GM19395 (cell line): ENCODE results near the gene FAM117A.
"Not testable (repeated sequence)": the region's sequence is repeated elsewhere in the genome, so short reads cannot be mapped to it uniquely, and the experiment has no call there.

Source experiments
- ATAC-seq: cut with Tn5 transposase; IDR thresholded peaks from one replicate; pipeline ENCODE4 v1.9.1; 2021; ENCODE audit warnings: mild to moderate bottlenecking, moderate library complexity; ENCODE audit not compliant: unreplicated experiment

The FAM117A gene

DNA sequence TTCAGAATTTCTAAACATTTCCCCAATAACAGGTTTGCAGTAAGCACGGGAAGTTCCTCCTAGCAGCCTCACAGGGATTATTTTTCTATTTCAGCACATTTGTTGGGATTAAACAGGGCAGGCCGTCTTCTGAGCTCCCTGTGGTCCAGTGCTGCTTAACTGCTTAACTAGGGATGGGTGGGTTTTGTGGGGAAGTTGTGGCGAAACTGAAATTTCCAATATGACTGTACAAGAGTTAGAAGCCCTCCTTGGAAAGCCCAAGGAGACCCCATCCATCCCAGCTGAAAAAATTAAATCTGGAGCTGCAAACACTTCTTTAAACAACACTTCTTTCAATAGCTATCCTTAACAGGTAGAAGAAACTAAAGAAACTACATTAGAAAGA is 22.2 kb downstream of the FAM117A start:
- ATAC-seq: no peak

DNA sequence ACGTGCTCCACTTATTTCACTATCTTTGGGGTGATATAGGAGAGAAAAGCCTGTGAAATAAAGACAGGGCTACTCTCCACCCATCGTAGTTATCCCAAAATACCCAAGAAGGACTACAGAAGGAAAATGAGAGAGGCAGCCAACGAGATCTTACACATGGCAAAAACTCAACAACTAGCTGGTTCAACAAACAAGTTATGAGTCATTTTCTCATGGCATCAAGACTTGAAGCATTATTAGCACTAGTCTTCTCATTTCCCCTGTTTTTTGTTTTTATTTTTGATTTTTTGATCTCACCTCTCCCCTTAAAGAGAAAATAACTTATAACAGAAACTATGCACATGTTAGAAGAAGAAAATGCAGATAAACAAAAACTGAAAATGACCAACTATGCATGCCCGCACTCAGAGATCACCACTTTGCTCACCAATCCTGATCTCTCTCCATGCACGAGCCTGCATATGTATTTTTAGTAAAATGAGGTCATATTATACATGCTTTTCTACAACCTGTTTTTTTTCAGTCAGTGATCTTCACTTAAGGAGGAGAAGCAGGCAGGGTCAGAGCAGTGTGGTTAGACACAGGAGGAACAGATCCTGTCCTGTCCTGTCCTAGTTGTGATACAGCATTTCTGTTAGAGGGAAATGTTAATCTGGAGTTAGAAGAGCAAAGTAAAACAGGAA is 22.8 kb downstream of the FAM117A start:
- ATAC-seq: no peak

DNA sequence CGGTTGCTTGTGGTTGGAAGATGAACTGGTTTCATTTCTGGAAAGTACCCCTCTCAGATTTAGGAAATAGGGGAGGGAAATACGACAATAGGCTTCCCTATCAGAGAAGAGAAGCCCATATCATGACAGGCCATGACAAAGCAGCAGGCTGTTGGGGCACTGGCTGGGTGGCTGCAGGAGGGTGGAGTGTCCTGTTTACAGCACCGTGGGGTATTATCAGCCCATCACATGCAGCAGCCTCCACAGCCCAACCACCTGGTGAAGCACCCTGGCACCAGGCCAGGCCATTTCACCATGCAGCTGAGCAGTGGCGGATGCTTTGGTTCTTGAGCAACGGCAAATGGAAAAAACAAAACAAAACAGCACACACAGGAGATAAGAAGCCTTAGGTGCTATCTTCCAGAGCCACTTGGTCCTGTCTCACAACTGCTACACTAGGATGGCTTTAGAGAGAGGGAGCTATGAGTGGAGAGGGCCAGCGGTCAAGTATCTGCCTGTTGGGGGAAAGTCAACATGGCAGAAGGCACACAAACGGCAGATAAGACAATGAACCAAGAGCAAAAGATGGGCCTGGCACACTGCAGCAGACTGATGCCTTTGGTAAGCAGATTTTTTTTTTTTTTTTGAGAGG is 24.2 kb downstream of the FAM117A start:
- ATAC-seq: no peak

DNA sequence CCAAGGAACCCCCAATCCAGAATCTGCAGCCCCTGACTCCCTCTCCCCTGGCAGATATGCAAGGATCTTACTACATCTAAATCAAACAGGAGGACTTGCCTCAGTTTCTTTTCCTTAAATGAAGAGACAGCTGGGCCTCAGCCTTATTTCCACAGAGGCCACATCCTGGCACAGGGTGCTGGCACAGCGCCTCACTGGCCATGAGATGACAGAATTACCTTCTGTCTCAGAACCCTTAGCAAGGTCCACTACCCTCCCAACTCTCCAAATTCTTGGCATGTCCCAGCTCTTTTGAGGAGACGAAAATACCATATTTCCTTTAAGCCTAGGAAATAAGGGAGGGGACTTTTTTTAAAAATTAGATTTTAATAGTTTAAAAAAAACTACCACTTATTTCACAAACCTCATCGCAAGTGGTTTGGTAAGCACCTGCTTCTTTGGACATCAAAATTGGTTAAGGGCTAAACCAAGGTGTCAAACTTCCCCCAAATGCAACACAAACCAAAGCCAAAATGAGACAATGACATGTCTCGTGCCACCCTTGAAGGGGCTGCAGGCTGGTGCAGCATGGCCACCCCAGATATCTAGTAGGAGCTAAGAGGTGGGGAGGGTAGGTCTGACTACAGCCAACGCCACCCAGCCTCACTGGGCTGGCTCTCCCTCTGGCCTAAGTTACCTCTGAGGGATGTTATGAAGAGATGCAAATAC is 25.3 kb downstream of the FAM117A start:
- ATAC-seq: no peak

DNA sequence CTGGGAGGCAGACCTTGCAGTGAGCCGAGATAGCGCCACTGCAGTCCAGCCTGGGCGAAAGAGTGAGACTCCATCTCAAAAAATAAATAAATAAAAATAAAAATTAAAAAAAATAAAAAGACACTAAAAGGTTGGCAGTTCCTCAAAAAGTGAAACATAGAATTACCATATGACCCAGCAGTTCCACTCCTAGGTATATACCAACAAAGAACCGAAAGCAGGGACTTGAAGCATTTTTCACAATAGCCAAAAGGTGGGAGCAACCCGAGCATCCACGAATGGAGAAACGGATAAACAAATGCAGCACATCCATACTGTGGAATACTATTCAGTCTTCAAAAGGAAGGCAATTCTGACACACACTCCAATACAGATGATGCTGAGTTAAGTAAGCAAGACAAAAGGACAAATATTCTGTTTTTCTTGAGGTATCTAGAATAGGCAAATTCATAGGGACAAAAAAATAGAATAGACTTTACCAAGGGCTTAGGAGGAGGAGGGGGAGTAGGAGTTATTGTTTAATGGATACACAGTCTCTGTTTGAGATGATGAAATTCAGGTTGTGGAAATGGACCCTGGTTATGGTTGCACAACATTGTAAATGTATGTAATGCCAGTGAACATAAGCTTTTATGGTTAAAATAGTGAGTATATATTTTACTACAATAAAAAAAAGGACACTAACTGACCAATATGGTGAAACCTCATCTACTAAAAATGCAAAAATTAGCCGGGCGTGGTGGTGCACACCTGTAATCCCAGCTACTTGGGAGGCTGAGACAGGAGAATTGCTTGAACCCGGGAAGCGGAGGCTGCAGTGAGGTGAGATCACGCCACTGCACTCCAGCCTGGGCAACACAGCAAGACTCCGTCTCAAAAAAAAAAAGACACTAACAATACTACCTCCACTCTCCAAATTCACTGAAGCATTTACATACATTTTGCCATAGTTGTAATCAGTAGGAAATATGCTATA is 29.1 kb downstream of the FAM117A start:
- no peak for ATAC-seq

DNA sequence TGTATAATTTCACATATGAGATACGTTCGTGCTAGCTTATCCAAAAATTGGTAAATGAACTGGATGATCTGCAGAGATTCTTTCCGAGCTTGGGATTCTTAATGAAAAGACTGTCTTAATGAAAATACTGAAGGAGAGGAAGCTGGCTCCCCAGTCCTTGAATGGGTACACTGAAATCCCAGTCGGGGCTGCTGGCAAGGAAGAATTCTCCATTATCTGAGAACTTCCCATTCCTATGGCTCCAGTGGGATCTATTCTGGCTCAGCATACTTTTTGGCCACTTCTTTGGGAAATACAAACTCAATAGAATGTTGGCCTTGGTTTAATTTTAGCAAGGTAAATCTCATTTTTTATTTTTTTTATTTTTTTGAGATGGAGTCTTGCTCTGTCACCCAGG is 32.5 kb downstream of the FAM117A start:
- ATAC-seq: no peak

DNA sequence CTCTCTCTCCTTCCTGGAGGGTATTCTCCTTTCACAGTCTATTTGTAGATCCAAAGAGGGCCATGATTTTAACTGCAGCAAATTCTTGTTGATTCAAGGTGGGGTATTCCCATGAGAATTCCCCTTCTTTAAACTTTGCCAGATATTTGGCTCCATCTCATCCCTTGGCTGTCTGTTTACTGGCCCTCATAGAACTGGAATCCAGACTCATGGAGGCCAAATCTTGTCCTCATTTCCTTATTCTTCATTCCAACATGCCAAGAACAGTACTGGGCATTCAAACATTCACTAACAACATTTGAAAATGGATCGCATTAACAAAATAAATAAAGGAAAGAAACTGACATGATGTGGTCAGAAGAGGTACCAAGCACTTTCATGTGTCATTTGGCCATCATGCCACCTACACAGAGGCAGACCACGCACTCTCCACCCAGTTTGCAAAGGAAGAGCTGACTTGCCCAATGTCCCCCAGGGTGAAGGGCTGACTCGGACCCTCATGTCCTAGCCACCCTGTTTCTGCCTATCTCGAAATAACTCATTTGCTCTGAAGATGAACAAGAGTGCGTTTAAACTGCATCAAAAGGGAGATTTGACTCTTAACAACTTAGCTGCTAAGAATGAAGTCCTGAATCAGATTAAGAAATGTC is 33.0 kb downstream of the FAM117A start:
- no peak for ATAC-seq

DNA sequence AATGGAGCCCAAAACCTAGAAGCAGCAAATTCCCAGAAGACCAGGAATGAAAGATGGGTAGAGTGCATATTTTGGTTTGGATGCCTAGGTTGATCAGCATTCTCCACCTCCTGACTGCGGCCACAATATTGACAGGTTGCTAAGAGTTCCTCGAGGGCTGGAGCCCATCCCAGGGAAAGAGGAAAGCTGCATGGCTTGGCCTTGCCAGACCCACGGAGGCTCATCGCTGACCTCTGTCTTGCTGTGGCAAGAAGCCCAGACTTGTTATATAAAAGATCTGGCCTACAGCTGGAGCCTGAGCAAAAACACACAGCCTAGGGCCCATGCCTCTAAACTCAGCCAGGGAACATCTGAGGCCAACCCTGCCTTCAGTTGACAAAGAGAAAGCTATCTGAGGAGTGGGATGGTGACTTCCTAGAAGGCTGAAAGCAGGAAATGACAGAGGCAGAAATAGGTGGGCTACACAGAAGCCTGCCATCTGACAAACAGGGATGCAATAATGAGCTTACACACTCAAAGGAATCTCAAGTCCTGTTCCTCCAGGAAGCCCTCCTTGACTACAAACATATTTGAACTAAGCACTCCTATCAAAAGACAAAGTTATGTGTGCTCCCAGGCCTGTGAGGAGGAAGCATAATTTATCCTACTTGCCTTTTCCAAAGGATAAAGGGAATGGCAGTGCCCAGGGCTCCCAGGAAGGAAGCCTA is 33.7 kb downstream of the FAM117A start:
- no peak for ATAC-seq

DNA sequence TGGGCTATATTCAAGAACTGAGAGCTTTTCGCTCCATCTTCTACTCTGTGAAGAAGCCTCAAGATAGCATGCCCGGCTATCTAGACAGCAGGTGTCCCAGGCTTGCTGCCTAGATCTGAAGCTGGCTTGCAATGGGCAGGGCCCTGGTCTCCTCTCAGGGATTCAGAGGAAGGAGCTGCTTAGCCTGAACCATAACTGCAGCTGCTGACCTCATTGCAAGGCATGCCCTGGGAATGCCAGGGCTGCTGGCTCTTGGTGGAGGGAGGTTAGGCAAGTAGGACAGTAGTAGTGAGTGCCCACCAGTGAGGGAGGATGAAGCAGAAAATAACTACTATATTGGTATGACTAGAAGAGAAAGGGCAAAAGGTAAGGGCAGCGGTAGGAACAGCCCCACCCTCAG is 34.9 kb downstream of the FAM117A start:
- no peak for ATAC-seq

DNA sequence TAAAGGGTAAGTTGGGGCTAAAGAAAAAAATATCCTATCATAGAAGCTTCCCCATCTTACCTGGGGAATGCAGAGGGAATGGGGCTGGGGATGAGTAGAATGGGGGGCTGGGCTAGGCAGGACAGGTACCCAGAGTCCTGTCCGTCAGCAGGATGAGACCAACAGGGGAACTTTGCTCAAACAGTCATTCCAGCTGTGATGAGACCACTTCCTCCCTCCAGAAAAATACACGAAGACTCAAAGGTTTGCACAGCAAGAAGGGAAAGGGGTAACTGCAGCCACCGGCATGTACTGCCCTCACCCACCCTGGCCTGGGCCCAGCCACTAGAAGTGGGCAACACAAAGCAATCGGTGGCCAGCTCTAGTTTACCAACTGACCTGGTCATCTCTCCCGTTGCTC is 35.5 kb downstream of the FAM117A start:
- no peak for ATAC-seq

DNA sequence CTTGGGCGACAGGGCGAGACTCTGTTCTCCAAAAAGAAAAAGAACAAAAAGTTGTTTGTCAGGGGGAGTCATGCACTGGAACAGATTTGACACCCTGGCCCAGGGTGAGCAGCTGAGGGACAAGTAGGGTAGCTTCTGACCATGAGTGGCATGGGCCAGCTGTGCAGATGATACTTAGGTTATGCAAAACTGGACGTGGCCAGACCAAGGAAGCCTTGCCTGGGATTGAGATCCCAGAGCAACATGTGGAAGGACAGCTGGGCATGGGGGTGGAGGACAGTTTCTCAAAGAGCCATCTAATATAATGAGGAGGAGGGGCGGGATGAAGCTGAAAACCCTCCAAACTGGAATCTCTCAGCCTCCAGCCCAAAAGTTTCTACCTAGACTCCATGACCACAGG is 36.6 kb downstream of the FAM117A start:
- ATAC-seq: no peak

DNA sequence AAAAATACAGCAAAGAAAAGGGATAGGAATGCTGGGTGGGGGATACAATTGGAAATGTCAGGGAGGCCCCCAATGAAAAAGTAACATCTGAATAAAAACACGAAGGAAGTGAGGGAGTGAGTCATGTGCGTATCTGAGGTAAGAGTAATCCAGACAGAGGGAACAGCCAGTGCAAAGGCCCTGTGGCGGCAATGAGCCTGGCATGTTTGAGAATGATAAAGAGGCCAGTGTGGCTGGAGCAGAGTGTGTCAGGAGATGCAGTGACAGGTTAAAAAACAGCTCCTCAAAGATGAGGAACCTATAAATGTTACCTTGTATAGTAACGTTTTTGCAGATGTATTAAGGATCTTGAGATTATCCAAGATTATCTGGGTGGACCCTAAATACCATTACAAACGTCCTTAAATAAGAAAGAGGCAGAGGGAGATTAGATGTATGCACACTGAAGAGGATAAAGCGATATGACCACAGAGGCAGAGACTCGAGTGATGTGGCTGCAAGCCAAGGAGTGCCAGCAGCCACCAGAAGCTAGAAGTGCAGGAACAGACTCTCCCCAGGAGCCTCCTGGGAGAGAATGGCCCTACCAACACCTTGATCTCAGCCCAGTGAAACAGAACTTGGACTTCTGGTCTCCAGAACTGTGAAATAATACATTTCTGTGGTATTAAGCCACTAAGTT is 38.3 kb downstream of the FAM117A start:
- no peak for ATAC-seq

DNA sequence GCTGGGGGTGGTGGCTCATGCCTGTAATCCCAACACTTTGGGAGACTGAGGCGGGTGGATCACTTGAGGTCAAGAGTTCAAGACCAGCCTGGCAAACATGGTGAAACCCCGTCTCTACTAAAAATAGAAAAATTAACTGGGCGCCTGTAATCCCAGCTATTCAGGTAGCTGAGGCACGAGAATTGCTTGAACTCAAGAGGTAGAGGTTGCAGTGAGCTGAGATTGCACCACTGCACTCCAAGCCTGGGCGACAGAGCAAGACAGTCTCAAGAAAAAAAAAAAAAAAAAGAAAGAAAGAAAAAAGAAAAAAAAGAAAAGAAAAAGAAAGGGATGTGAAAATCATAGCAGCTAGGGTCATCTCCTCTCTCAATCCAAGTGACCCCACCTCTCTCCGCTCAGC is 39.4 kb downstream of the FAM117A start:
- not testable (repeated sequence) for ATAC-seq

DNA sequence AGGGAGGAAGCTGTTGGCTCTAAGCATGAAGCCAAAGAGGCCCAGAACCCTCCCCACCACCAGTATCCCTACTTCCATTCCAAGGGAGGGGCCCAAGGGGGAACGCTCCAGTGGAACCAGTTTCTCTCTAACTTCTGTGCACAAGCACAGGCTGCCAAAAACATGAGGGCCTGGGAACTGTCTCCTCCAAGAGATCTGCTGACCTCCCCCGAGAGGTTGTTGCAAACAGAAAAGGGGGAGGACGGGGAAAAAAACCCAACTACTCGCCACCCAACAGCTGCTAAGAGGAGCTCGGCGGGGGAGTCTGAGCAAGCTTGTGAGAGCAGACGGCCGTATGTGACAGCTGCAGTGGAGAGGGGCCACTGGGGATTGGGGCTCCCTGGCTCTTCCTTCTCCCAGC is 40.5 kb downstream of the FAM117A start:
- no peak for ATAC-seq

DNA sequence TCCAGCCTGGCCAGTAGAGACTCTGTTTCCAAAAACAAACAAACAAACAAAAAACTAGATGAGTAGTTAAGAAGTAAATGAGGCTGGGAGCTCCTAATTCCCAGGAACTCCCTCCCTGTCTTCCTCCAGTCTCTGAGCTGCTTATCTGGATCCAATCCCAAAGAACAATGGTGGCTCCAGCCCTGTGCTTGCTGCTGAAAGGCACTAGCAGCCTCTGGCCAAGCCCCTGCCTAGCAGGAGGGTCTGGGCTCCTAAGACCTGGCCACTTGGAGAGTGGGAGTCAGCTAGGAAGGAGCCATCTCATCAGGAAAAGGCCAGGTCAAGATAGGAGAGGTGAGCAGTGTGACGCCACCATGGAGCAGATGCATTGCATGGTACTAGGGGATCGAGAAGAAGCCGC is 41.9 kb downstream of the FAM117A start:
- no peak for ATAC-seq

DNA sequence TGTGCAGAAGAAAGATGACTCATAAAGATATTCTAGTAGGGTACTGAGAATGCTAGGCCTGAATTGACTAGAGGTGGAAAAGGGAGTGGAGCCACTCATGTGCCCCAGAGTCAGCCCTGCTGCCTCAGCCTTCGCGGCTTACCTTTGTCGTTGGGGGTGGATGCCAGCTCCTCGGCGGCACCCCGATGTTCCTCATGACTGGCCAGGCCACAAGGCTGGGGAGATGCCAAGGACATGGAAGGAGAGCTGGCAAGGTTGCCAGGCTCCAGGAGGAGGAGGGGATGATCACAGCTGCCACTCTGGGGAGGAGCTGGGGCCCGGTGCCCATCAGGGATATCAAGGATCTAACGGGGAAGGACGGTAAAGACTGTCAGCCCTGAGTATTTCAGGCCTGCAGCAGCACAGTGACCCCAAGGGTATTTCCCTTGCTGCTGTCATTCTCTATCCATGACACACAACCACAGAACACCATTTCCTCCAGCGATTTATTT is 46.5 kb downstream of the FAM117A start:
- ATAC-seq: no peak

DNA sequence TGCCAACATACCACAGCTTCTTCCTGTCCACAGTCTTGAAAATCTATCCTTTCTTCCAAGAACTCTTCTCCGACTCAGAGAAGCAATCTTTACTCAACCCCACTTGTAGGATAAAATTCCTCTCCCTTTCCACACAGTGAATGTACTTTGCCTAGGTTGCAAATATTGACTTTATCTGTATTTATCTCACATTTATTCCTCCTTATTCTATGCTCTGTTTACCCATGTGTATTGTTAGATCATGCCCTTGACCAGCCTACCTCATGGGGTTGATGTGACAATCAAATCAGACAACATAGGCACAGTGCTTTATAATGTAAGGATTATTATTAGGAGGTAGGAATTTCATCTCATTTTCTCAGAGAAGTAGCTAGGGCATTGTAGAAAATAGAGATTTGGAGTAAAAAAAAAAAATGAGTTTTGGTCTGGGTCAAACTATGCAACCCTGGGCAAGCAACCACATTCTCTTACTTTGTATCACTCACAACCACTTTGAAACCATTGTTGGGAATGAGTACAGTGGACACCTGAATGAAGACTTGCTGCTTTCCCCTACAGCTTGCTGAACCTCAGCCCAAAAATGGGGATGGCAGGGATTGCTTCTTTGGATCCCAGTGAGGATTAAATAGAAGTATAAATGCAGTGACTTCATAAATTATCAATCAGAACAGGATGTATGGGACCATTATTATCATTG is 47.1 kb downstream of the FAM117A start:
- no peak for ATAC-seq

DNA sequence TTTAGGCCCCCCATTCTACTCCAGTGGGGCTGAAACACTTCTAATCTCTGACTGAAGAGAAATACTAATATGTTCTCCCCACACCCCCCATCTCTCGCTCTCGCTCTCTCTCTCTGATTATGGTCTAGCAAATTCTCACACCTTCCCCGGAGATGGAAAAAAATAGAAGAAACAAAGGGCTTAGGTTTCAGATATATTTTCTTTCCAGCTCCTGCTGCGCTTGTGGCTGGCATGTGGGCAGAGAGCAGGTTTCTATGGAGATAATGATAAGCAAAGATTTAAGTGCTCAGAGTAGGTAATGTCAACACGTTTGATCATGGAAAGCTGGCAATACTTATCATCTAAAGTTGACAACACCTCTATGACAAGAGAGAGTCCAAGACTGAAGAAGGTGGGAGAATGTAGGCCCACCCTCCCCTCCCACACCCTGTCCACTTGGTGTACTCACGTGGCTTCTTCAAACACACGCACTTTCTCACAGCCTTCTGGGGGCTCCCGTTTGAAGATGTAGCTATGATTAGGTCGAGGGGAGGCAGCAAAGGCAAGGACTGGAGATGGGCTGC is 48.1 kb downstream of the FAM117A start:
- ATAC-seq: no peak
